GM19099 (cell line): Measurements from ENCODE around the gene BMPR1B.

Experiments used
- POLR2A ChIP-seq: IDR thresholded peaks from 3 replicates; pipeline ENCODE4 v1.6.1; 2011; ENCODE audit warnings: low read depth; ENCODE audit not compliant: insufficient read length; ENCODE audit errors: extremely low read depth

BMPR1B gene

GRCh38 chr4:94757192-94758140 lies at the start of gene BMPR1B:
Gene BMPR1B (plus strand): TSS chr4:94757955. CDS start chr4:95104425, 346,470 bp downstream.
- no peak for TF ChIP-seq POLR2A

- no peak for TF ChIP-seq POLR2A
Measured at GRCh38 chr4:94711635-94712034, 46.1 kb upstream of the BMPR1B start.

- no peak for TF ChIP-seq POLR2A
Measured at GRCh38 chr4:94714365-94715160, 43.2 kb upstream of the BMPR1B start.

GRCh38 chr4:94715726-94716125 lies 42.0 kb upstream of the BMPR1B start:
- no peak for TF ChIP-seq POLR2A

- TF ChIP-seq POLR2A: no peak
Measured at GRCh38 chr4:94721310-94721709, 36.4 kb upstream of the BMPR1B start.

GRCh38 chr4:94722270-94722669 lies 35.5 kb upstream of the BMPR1B start:
- no peak for TF ChIP-seq POLR2A

- TF ChIP-seq POLR2A: no peak
Measured at GRCh38 chr4:94722748-94723147, 35.0 kb upstream of the BMPR1B start.

- TF ChIP-seq POLR2A: no peak
Measured at GRCh38 chr4:94724016-94724790, 33.6 kb upstream of the BMPR1B start.

- no peak for TF ChIP-seq POLR2A
Measured at GRCh38 chr4:94726524-94727123, 31.1 kb upstream of the BMPR1B start.

GRCh38 chr4:94728056-94728766 lies 29.5 kb upstream of the BMPR1B start:
- TF ChIP-seq POLR2A: no peak

- no peak for TF ChIP-seq POLR2A
Measured at GRCh38 chr4:94732358-94732698, 25.4 kb upstream of the BMPR1B start.

- TF ChIP-seq POLR2A: no peak
Measured at GRCh38 chr4:94739741-94740140, 18.0 kb upstream of the BMPR1B start.

GRCh38 chr4:94741304-94741703 lies 16.5 kb upstream of the BMPR1B start:
- TF ChIP-seq POLR2A: no peak

GRCh38 chr4:94743838-94744237 lies 13.9 kb upstream of the BMPR1B start:
- no peak for TF ChIP-seq POLR2A
